ENCODE data around the gene PCDH8.

PCDH8 gene, protein sequence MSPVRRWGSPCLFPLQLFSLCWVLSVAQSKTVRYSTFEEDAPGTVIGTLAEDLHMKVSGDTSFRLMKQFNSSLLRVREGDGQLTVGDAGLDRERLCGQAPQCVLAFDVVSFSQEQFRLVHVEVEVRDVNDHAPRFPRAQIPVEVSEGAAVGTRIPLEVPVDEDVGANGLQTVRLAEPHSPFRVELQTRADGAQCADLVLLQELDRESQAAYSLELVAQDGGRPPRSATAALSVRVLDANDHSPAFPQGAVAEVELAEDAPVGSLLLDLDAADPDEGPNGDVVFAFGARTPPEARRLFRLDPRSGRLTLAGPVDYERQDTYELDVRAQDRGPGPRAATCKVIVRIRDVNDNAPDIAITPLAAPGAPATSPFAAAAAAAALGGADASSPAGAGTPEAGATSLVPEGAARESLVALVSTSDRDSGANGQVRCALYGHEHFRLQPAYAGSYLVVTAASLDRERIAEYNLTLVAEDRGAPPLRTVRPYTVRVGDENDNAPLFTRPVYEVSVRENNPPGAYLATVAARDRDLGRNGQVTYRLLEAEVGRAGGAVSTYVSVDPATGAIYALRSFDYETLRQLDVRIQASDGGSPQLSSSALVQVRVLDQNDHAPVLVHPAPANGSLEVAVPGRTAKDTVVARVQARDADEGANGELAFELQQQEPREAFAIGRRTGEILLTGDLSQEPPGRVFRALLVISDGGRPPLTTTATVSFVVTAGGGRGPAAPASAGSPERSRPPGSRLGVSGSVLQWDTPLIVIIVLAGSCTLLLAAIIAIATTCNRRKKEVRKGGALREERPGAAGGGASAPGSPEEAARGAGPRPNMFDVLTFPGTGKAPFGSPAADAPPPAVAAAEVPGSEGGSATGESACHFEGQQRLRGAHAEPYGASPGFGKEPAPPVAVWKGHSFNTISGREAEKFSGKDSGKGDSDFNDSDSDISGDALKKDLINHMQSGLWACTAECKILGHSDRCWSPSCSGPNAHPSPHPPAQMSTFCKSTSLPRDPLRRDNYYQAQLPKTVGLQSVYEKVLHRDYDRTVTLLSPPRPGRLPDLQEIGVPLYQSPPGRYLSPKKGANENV

DNA sequence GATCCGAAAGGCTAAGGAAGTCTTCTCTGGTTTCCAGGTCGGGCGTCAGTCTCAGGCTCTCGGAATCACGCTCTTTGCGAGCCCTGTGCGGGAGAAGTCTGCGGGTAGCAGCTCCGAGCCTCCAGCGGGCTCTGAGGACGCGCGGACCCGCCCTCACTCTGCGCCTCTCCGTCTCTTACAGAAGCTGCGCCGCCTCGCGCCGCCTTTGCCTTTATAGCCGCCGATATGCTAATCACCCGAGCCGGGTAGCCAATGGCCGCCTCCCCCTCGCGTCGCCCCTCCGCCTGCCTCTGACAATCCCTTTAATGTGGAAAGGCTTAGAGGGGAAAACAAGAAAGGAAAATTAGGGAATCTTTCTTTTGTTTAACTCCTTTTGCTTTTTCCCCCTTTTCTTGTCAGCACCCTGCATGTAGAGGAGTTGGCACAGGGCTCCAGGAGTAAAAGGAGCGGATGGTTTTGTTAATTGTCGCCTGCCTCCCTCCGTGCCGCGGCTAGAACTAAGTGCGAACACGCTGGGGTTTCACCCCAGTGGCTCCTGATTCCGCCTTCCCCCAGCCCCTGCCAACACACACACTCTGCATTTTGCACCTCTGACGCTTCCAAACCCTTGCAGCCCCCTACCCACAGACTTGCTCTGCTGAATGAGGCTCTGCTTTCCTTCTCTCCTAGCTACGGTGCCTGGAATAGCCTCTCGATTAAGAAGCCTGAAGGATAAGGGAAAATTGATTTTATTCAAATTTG lies at the start of gene PCDH8:
TSS of gene PCDH8 (minus strand) at position 186 of the 741 bp plus-strand sequence. CDS start 204 bp downstream, outside the sequence.
- peaks cover 44 to 61% of the 10 kb centered on the region in 2 donors for H3K27me3 ChIP-seq (ENCODE audit: control insufficient read depth in 1 of 2, insufficient read depth in 2 of 2, low read length in 2 of 2)
- H3K27ac ChIP-seq (ENCODE audit: low read depth, low read length), result no peak within 1 kb of the TSS
- peaks cover 5 to 17% of the 10 kb centered on the region in 2 donors for H3K4me1 ChIP-seq (ENCODE audit: control insufficient read depth in 1 of 2, insufficient read depth in 2 of 2, low read length in 2 of 2)

DNA sequence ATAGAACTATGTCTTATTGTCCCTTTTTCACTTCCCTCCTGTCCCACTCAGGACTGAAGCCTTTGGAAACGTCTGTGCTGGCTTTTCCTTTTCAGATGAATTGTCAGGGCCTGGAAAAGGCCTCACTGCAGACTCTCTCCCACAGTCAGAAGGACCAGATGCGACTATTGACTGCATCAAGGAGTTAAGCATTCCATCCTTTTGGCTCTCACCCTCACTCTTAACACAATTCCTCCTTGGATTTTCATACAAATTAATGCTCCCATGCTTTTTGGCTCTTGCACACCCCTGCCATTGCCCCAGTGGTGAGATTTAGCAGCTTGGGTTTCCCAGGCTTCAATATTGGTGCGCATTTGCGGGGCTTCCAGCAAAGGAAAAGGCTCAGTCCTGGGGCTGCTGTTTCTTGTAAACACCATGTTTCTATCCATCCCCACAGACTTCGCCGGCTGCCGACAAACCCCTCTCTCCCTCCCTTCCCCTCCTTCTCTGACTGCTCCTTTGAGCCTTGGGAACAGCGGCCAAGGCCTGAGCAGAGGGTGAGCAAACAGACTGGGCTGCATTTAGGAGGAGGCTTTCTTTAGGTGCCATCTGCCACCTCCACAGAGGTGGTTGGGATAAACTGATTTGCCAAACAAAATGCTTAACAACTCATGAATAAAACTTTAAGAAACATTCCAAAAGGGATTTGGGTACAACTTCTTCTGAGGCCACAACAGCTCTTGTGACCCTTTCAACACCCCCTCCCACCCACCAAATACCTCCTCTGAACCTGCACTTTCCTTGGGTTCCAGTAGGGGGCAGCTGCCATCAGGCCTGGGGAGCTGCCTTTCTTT lies 48.6 kb upstream of the PCDH8 start:
- no peaks in the 10 kb centered on the region for H3K36me3 ChIP-seq (ENCODE audit: control insufficient read depth in 1 of 2, insufficient read depth in 2 of 2, low read length in 2 of 2)
- H3K4me3 ChIP-seq (ENCODE audit: low read depth in 1 of 2, low read length in 2 of 2), result no peak overlapping the region
- no peaks in the 10 kb centered on the region for H3K4me1 ChIP-seq (ENCODE audit: control insufficient read depth in 1 of 2, insufficient read depth in 2 of 2, low read length in 2 of 2)
- H3K27ac ChIP-seq (ENCODE audit: low read depth, low read length), result no peak overlapping the region
- no peaks in the 10 kb centered on the region for H3K9me3 ChIP-seq (ENCODE audit: control insufficient read depth in 1 of 2, low read length in 2 of 2)
- H3K27me3 ChIP-seq (ENCODE audit: control insufficient read depth in 1 of 2, insufficient read depth in 2 of 2, low read length in 2 of 2), result no peaks in the 10 kb centered on the region
- no peak overlapping the region for H3K9ac ChIP-seq (ENCODE audit: low read depth in 1 of 2, low read length in 2 of 2)

More for the DNA sequence above, at the start of gene PCDH8:
- Histone ChIP-seq H3K36me3 (ENCODE audit: control insufficient read depth in 1 of 2, insufficient read depth in 2 of 2, low read length in 2 of 2) (no peaks in the 10 kb centered on the region), H3K9me3 (ENCODE audit: control insufficient read depth in 1 of 2, low read length in 2 of 2) (no peaks in the 10 kb centered on the region), H3K4me3 (ENCODE audit: low read depth in 1 of 2, low read length in 2 of 2) (no peak within 1 kb of the TSS), H3K9ac (ENCODE audit: low read depth in 1 of 2, low read length in 2 of 2) (no peak within 1 kb of the TSS)

DNA sequence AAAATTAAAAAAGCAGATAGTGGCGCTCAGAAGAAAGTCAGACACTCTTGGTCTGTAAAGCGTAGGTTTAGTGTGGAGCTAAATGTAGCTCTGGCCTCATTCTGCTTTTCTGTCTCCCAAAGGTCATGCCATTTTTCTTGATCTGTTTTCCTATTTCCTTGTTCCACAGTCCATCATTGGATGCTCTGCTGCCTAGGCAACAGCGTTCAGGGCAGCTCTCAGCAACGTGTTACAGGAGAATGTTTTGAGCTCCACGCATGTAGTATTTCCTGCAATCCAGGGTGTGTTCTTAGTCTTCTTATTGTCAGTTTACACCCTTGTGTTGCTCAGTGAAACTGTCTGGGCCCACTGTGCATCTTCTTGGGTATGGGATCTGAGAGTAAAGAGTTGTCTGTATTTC lies 46.0 kb upstream of the PCDH8 start:
- Histone ChIP-seq H3K9me3 (ENCODE audit: control insufficient read depth in 1 of 2, low read length in 2 of 2) (no peaks in the 10 kb centered on the region), H3K27ac (ENCODE audit: low read depth, low read length) (no peak overlapping the region), H3K36me3 (ENCODE audit: control insufficient read depth in 1 of 2, insufficient read depth in 2 of 2, low read length in 2 of 2) (no peaks in the 10 kb centered on the region), H3K9ac (ENCODE audit: low read depth in 1 of 2, low read length in 2 of 2) (no peak overlapping the region), H3K4me1 (ENCODE audit: control insufficient read depth in 1 of 2, insufficient read depth in 2 of 2, low read length in 2 of 2) (no peaks in the 10 kb centered on the region), H3K4me3 (ENCODE audit: low read depth in 1 of 2, low read length in 2 of 2) (no peak overlapping the region), H3K27me3 (ENCODE audit: control insufficient read depth in 1 of 2, insufficient read depth in 2 of 2, low read length in 2 of 2) (no peaks in the 10 kb centered on the region)

DNA sequence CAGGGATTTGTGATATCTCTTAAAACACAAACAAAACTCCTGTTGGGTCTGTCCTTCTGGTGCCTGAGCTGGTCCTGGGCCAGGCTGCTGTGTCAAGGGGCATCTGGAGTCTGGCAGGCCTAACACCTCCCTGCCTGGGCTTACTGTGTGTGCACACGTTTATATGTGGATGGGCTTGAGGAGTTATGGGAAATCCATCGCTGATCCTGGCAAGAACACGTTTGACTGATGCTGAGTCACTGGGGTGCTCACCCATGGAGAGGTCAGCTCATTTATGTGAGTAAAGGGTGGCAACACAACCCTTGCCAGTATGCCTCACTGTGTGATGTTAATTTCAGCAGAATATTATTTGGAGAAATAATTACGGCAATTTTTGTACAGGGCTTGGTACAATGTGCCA lies 44.5 kb upstream of the PCDH8 start:
- no peaks in the 10 kb centered on the region for H3K36me3 ChIP-seq (ENCODE audit: control insufficient read depth in 1 of 2, insufficient read depth in 2 of 2, low read length in 2 of 2)
- H3K27ac ChIP-seq (ENCODE audit: low read depth, low read length), result no peak overlapping the region
- H3K9ac ChIP-seq (ENCODE audit: low read depth in 1 of 2, low read length in 2 of 2), result no peak overlapping the region
- no peaks in the 10 kb centered on the region for H3K27me3 ChIP-seq (ENCODE audit: control insufficient read depth in 1 of 2, insufficient read depth in 2 of 2, low read length in 2 of 2)
- no peaks in the 10 kb centered on the region for H3K9me3 ChIP-seq (ENCODE audit: control insufficient read depth in 1 of 2, low read length in 2 of 2)
- no peaks in the 10 kb centered on the region for H3K4me1 ChIP-seq (ENCODE audit: control insufficient read depth in 1 of 2, insufficient read depth in 2 of 2, low read length in 2 of 2)
- H3K4me3 ChIP-seq (ENCODE audit: low read depth in 1 of 2, low read length in 2 of 2), result no peak overlapping the region

DNA sequence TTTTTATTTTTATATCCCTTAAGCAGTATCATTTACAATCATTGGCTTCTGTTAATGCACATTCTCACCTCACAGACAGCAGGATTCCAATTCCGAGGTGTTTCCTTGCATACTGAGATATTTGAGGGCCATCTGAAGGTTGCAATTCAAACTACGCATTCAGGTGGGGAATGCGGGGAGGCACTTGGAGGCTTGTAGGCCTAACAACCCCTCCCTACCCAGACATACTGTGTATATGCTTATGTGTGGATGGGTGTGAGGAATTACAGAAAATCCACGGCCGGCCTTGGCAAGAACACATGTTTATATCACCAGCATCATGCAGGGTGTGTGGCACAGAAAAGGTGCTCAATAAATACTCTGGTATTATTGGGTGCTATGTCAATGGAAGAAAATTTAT lies 43.3 kb upstream of the PCDH8 start:
- H3K36me3 ChIP-seq (ENCODE audit: control insufficient read depth in 1 of 2, insufficient read depth in 2 of 2, low read length in 2 of 2), result no peaks in the 10 kb centered on the region
- no peaks in the 10 kb centered on the region for H3K9me3 ChIP-seq (ENCODE audit: control insufficient read depth in 1 of 2, low read length in 2 of 2)
- H3K9ac ChIP-seq (ENCODE audit: low read depth in 1 of 2, low read length in 2 of 2), result no peak overlapping the region
- H3K4me3 ChIP-seq (ENCODE audit: low read depth in 1 of 2, low read length in 2 of 2), result no peak overlapping the region
- H3K27ac ChIP-seq (ENCODE audit: low read depth, low read length), result no peak overlapping the region
- no peaks in the 10 kb centered on the region for H3K27me3 ChIP-seq (ENCODE audit: control insufficient read depth in 1 of 2, insufficient read depth in 2 of 2, low read length in 2 of 2)
- no peaks in the 10 kb centered on the region for H3K4me1 ChIP-seq (ENCODE audit: control insufficient read depth in 1 of 2, insufficient read depth in 2 of 2, low read length in 2 of 2)

DNA sequence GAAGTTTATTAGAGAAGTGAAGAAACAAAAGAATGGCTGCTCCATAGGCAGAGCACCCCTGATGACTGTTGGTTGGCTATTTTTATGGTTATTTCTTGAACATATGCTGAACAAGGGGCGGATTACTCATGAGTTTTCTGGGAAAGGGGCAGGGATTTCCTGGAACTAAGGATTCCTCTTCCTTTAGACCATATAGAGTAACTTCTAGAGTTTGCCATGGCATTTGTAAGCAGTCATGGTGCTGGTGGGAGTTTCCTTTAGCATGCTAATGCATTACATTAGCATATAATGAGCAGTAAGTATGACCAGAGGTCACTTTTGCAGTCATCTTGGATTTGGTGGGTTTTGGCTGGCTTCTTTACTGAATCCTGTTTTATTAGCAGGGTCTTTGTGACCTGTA lies 38.7 kb upstream of the PCDH8 start:
- no peaks in the 10 kb centered on the region for H3K36me3 ChIP-seq (ENCODE audit: control insufficient read depth in 1 of 2, insufficient read depth in 2 of 2, low read length in 2 of 2)
- H3K4me3 ChIP-seq (ENCODE audit: low read depth in 1 of 2, low read length in 2 of 2), result no peak overlapping the region
- H3K9ac ChIP-seq (ENCODE audit: low read depth in 1 of 2, low read length in 2 of 2), result no peak overlapping the region
- H3K27ac ChIP-seq (ENCODE audit: low read depth, low read length), result no peak overlapping the region
- no peaks in the 10 kb centered on the region for H3K9me3 ChIP-seq (ENCODE audit: control insufficient read depth in 1 of 2, low read length in 2 of 2)
- H3K27me3 ChIP-seq (ENCODE audit: control insufficient read depth in 1 of 2, insufficient read depth in 2 of 2, low read length in 2 of 2), result peaks cover 0 to 3% of the 10 kb centered on the region in 2 donors
- no peaks in the 10 kb centered on the region for H3K4me1 ChIP-seq (ENCODE audit: control insufficient read depth in 1 of 2, insufficient read depth in 2 of 2, low read length in 2 of 2)

DNA sequence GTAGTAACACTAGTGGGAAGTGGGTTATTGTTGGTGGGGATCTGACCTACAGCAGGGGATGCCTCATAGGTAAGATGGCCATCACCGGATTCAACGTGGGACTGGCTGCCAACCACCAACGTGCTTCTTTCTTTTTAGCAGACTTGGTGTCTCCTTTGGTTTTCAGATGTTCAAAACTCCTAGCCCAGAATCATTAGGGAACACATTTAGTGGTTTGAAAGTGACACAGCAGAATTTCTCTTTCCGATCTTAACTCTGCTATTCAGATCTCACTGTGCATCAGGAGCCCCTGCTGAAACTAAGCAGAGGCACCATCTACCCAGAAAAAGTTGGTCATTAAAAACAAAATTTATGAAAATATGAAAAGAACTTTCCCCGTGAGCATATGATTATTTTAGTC lies 36.7 kb upstream of the PCDH8 start:
- Histone ChIP-seq H3K27ac (ENCODE audit: low read depth, low read length) (no peak overlapping the region), H3K9ac (ENCODE audit: low read depth in 1 of 2, low read length in 2 of 2) (no peak overlapping the region), H3K27me3 (ENCODE audit: control insufficient read depth in 1 of 2, insufficient read depth in 2 of 2, low read length in 2 of 2) (peaks cover 0 to 6% of the 10 kb centered on the region in 2 donors), H3K4me1 (ENCODE audit: control insufficient read depth in 1 of 2, insufficient read depth in 2 of 2, low read length in 2 of 2) (no peaks in the 10 kb centered on the region), H3K4me3 (ENCODE audit: low read depth in 1 of 2, low read length in 2 of 2) (no peak overlapping the region), H3K36me3 (ENCODE audit: control insufficient read depth in 1 of 2, insufficient read depth in 2 of 2, low read length in 2 of 2) (no peaks in the 10 kb centered on the region), H3K9me3 (ENCODE audit: control insufficient read depth in 1 of 2, low read length in 2 of 2) (no peaks in the 10 kb centered on the region)

DNA sequence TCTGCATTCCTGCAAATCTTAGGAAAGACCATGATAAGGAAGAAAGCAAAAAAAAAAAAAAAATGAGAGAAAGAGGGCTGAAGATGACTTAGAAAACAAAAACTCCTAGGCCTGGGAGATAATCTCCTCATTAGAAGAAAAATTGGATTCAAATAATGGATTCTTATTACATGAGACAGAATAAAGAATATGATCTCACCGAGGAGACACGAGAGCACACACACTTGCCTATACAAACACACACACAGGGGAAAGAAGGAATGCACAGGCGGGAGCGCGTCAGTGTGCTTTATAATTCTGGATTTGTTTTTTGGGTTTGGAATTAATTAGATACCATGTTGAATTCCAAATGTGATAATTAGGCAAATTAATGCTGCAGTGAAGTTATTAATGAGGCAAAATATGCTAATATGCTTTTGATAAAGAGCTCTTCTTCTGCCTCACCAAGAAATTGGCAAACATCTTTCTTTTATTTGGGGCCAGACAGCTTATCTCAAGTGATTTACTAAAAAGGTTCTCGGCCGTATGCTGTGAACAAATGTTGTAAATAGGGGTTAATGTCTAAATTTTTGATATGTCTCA lies 36.1 kb upstream of the PCDH8 start:
- H3K4me1 ChIP-seq (ENCODE audit: control insufficient read depth in 1 of 2, insufficient read depth in 2 of 2, low read length in 2 of 2), result no peaks in the 10 kb centered on the region
- H3K36me3 ChIP-seq (ENCODE audit: control insufficient read depth in 1 of 2, insufficient read depth in 2 of 2, low read length in 2 of 2), result no peaks in the 10 kb centered on the region
- H3K9me3 ChIP-seq (ENCODE audit: control insufficient read depth in 1 of 2, low read length in 2 of 2), result no peaks in the 10 kb centered on the region
- H3K4me3 ChIP-seq (ENCODE audit: low read depth in 1 of 2, low read length in 2 of 2), result no peak overlapping the region
- H3K27me3 ChIP-seq (ENCODE audit: control insufficient read depth in 1 of 2, insufficient read depth in 2 of 2, low read length in 2 of 2), result peaks cover 0 to 6% of the 10 kb centered on the region in 2 donors
- H3K9ac ChIP-seq (ENCODE audit: low read depth in 1 of 2, low read length in 2 of 2), result no peak overlapping the region
- H3K27ac ChIP-seq (ENCODE audit: low read depth, low read length), result no peak overlapping the region

DNA sequence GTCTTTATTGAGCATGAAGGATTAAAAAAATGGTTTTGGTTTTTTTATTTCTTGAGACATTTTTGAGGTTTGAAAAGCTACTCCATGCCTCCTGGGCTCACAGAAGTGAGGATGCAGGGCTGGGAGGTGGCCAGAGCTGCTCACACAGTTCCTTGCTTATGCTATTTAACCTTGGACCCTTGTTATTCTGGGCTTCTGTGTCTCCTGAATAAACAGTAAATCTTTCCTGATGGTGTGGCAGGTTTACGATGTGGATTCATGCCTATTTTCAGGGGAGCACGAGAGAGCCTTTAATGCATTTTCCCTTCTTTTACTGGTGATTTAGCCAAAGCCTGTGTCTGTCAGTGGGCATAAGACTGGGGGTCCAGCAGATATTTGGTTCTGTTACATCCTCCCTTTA lies 34.3 kb upstream of the PCDH8 start:
- Histone ChIP-seq H3K36me3 (ENCODE audit: control insufficient read depth in 1 of 2, insufficient read depth in 2 of 2, low read length in 2 of 2) (no peaks in the 10 kb centered on the region), H3K4me1 (ENCODE audit: control insufficient read depth in 1 of 2, insufficient read depth in 2 of 2, low read length in 2 of 2) (no peaks in the 10 kb centered on the region), H3K27me3 (ENCODE audit: control insufficient read depth in 1 of 2, insufficient read depth in 2 of 2, low read length in 2 of 2) (peaks cover 0 to 6% of the 10 kb centered on the region in 2 donors), H3K4me3 (ENCODE audit: low read depth in 1 of 2, low read length in 2 of 2) (no peak overlapping the region), H3K27ac (ENCODE audit: low read depth, low read length) (no peak overlapping the region), H3K9ac (ENCODE audit: low read depth in 1 of 2, low read length in 2 of 2) (no peak overlapping the region), H3K9me3 (ENCODE audit: control insufficient read depth in 1 of 2, low read length in 2 of 2) (no peaks in the 10 kb centered on the region)

Data from duodenal mucosa (tissue), 2 donors.